Fibroblast of peridontal ligament (primary cell): ENCODE results near the gene NF1.

ENCODE experiments used
- DNase-seq: peaks from one replicate; pipeline ENCODE4 v3.0.0-alpha.2; 2010; ENCODE audit errors: extremely low read depth

NF1 gene

DNA sequence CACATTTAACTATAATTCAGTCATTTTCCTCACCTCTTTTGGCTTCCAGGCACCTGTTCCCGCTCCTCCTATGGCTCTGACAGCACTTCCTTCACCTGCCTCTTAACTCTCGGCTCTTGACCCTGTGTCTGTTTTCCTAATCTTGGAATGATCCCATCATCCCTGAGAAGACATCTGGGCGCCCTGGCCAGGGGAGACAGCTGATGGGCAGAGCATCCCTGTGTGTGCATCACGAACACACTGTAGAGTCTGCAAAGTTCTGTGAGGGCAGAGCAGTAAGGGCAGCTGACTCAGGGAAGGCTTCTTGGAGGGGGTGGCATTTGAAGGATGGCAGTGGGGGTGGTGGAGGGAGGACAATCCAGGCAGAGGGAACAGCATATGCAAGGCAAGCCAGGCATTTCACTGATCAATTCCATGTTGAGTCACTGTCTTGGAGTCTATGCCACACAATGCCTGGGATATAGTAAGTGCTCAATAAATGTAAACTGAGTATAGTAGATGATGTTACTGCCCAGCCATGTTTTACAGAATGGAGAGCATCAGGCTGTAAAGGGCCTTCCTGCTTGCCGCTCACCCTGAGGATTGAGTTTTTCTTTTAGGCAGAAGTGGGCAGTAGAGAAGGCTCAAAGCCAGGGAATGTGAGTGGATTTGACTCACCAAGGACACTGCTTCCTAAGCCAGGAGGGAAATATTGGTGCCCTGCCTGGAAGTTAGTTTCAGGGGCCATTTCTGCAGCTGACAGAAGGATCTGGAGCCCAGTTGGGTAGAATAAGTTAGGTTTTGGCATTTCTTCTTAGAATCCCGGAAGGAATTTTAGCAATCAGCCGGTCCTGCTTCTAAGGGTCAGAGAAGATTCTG is 290.9 kb downstream of the NF1 start:
- DNase-seq, result peak; percentile 27

DNA sequence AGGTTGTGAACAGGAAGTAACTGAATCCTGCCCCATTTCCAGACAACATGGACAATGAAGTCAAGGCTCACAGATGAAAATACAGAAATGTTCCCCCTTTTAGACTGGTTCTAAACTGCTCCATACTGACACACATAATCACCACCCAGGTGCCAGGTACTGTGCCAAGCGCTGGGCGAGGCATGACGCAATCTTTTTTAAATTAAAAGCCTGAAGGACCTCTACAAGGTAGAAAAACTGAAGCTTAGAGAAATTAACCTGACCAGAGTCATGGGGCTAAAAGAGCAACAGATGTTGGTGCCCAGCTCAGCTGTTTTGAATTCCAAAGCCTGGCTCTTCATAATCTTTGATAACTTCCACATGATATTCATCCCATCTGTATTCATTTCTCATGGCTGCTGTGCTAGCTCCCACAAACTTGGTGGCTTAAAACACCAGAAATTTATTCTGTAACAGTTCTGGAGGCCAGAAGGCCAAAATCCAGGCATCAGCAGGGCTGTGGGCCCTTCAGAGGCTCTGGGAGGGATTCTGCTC is 291.8 kb downstream of the NF1 start:
- DNase-seq, result peak; percentile 48

DNA sequence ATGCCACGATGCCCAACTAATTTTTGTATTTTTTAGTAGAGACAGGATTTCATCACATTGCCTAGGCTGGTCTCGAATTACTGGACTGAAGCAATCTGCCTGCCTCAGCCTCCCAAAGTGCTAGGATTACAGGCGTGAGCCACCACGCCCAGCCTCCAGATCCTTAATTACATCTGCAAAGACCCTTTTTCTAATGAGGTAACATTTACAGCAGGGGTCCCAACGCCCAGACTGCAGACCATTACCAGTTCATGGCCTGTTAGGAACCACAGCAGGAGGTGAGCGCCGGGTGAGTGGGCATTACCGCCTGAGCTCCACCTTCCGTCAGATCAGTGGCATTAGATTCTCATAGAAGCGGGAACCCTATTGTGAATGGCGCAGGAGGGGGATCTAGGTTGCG is 292.7 kb downstream of the NF1 start:
- no peak for DNase-seq

DNA sequence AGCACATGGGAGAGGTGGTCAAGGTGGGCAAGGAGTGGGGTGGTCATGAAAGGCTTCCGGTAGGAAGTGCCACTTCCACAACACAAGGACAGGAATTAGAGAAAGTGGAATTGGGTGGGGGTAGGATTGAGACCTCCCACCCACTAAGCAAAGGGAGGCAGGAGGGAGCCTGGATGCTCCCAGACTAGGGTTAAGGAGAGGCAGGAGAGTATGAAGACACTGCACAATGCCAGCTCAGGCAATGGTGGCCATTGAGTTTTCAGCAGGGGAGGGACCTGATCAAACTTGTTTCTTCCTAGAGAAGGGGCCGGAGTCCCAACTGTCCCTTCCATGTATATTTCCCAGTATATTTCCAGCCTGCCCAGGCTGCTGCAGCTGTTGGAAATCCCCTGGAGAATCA is 293.6 kb downstream of the NF1 start:
- no peak for DNase-seq

DNA sequence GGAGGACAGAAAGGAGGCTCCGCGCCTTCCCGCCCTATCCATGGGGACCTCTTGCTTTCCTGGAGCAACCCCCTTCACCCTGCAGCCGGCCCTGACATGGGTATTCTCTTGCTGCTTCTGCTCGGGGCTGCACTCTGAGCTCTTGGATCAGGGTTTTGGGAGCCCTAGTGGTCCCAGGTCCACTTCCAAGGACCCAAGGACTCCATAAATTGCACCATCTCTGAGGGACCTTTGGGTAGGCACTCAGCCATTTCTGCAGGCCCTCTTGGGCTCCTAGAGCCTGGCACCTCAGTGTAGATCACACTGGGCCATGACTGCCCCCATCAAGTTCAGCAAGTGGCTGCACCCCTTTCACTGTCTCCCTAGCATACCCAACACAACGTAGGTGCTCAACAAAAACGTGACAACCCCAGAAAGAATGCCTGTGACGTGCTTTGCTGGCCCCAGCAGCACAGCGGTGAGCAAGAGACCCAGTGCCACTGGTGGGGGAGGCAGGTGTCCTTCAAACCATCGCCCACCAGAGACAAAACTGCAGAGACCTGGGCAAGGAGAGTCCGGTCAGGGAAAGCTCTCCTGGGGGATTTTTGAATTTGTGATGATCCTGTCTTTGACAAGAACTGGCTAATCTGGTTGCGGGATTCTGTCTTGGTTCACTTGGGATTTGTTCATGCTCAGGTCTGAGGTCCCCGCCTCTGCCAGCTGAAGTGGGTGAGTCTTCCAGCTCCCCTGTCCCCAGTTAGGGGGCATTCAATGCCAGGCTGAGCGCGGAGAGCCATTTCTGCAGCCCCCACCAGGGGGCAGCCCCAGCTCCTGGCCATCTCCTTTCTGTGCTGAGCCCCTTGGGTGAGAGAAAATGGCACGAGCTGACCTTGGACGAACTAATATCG is 294.2 kb downstream of the NF1 start:
- DNase-seq, result no peak

DNA sequence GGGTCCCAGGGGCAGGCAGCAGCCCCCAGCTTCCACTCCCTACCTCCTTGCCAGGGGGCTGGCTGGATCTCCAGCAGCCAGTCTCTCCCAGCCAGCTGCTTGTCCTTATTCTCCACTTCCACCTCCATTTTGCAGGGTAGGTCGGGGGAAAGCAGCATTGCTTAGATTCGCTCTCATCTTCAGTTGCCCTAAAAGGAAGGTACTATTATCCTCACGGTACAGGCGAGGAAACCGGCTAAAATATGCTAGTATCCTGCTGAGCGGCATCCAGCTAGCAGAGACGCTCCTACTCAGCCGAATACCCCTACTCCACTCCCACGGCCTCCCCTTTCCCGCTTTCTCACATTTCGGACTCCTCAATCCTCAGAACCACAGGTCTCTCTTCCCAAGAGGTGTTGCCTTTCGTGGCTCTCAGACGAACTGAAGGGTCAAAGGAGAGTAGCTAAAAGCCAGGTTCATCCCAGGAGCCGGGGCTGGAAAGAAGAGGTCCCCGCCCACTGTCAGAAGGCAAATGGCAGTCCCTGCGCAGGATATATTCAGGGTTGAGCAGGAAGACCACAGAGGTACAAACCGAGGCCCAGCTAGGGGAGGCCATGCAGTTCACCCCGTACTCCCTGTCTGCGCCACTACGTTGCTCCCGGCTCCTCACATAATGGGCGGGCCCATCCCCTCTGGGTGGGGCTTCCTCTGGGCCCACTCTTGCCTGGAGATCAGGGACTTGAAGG is 295.0 kb downstream of the NF1 start:
- DNase-seq, result no peak

DNA sequence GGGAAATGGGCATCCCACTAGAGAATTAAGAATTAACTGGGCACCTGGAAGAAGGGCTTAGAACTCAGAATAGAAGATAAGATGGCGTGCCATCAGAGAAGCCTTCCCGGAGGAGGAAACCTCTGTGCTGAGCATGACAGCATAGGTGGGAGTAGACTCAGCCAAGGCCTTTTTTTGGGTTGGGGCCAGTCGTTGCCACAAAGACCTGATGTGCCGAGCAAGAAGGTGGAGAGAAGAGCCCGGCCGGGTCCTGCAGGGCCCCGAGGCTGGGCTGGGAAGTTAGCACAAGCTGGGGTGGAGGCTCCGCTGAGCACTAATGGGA is 295.6 kb downstream of the NF1 start:
- DNase-seq, result no peak

DNA sequence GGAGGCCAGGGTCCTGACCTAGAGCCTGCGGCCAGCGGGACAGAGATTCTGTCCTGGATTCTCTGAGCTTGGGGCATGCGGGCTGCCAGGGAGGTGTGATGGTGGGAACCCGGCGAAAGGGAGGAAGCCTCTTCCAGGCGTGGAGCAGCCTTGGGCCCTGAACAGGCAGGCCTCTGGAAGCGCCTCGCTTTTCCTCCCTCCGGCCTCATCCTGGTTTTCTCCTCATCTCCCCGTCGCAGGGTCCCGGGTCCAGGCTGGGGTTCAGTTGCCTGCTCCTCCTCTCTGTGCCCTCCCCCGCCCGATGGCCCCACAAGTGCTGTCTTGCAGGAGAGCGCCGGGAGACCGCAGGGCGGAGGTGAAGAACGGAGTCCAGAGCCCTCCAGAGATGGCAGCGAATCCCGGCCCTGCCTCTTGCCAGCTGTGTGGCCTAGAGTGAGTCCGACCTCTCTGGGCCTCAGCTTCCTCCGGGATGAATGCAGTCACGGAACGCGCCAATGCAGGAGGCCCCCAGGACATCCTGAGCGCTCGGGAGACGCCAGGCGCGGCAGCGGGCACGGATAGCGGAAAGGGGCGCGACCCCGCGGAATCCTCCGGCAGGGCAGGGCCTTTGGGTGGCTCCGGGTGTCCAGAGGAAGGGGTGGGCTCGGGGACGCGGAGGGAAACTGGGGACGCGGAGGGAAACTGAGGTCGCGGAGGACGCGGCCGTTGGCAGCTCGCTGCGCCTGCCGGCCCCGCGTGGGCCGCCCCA is 296.1 kb downstream of the NF1 start:
- no peak for DNase-seq

DNA sequence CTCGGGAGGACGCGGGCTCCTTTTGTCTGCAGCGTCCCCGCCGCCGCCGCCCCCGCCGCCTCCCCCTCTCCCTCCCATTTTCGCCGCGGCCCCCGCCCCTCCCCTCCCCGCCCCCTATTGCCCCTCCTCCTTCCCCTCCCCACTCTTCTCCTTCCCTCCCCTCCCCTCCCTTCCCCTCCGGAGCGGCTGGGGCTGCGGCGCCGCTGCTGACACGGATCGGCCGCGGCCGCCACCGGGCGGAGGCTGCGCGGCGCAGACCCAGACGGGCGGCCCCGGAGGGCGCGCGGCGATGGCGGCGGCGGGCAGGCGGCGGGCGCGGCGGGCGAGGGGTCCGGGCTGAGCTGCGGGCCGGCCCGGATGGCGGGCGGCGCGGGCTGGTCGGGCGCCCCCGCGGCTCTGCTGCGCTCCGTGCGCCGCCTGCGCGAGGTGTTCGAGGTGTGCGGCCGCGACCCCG is 296.7 kb downstream of the NF1 start, which contains the start of gene RAB11FIP4:
Gene RAB11FIP4 (plus strand): TSS at position 180 of the 454 bp plus-strand sequence. CDS start 178 bp downstream, at position 358.
- no peak for DNase-seq

DNA sequence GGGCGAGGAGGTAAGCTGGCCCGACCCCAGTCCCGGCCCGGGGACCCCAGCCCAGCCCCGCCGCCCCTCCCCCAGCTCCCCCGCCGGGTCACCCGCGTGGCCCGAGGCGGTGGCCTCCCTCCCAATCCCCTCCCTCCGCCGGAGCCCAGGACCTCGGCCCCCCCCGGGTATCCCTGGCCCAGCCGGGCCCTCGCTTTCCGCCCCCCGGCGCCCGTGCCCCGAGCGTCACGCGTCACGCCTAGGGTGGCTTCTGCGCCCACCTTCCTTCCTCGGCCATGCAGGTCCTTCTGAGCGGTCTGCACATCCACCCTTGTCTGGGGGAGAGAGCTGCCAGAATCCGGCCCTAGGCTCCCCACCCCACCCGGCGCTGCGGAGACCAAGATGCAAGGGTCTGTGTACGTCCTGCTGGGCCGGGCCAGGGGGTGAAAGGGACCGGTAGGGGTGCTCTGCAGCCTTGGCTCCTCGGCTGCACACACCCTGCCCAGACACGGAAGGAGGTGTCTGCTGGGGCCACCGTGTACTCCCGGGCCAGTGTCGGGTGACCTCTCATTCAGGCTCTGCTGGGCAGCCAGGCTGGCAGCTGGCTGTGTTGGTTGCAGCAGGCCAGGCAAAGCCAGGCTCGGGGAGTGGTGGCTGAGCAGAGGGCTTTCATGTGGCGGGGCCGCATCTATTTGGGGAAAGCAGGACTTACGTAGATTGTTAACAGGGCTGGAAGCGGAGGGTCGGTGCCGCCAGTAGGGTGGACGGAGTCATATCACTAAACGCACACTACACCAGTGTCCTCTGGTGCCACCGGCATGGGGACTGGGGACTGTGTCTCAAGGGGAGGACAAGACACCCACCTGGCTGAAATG is 297.5 kb downstream of the NF1 start:
- no peak for DNase-seq

DNA sequence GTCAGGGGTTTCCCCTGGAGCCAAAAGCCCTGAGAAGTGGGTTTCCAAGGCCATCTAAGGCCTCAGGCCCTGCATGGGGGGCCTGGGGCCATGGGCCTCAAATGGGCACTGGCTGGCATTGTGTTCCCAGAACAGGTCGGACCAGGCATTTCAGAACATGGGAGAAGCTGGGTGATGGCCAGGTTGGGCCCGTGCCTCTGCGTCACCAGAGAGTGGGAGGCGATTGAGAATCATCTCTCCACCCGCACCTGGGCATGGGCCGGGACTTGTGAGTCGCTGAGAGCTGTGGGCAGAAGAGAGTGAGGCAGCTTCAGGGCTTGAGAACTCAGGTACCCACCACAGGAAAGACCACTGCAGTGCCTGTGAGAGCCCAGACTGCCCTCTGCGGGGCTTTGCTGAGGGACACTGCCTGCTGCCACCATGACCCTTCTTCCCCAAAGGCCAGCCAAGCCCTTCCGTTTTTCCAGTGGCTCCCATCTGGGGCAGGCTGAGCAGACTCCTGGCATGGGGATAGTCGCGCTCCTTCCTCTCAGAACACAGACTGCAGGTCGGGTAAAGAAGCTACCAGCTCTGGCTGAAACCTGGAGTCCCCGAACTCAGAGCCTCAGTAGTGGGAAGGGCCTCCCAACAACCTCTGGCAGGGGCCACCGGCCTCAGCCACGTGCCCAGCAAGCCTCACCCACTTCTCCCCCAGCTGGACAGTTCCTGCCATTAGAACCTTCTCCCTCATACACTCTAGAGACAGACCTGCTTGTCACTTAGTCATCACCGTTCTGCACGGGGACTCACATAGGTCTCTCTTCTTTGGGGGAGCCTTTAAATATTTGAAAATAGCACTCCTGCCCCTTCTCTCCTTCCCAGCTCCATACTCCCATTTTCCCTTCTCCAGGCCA is 298.3 kb downstream of the NF1 start:
- DNase-seq, result no peak

DNA sequence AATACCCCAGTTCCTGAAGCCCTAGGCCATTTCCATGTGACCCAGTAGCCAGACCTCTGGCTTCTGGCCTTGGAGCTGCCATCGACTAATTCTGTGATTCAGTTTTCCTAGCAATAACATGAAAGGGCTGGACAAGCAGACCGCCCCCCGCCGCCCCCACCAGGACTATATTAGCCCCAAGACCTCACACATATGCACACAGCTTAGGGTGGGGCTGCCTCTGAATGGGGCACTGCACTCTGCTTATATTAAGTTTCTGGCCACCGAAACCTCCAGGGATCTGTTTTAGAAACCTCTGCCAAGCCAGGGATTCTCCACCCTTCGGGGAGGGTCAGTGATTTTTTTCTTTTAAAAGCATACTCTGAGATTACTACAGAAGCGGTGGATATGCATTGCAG is 299.0 kb downstream of the NF1 start:
- DNase-seq, result no peak

DNA sequence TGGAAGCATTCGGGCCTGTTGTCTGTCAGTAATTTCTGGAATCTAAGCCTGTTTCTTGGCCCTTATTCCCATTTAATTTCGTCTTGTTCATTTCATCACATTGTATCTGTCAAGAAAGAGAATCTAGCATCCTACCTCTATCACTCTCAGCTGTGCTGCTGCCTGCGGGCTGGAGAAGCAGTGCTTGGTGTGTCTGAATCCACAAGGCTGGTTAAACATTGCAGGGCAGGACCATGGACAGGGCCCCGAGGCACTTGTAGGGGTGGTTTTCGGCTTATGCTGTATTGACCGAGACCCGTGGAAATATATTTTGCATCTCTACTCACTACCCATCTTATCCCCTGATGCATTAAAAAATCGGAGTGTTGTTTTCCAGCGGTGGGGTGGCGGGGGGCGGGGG is 299.8 kb downstream of the NF1 start:
- peak; percentile 83 for DNase-seq

DNA sequence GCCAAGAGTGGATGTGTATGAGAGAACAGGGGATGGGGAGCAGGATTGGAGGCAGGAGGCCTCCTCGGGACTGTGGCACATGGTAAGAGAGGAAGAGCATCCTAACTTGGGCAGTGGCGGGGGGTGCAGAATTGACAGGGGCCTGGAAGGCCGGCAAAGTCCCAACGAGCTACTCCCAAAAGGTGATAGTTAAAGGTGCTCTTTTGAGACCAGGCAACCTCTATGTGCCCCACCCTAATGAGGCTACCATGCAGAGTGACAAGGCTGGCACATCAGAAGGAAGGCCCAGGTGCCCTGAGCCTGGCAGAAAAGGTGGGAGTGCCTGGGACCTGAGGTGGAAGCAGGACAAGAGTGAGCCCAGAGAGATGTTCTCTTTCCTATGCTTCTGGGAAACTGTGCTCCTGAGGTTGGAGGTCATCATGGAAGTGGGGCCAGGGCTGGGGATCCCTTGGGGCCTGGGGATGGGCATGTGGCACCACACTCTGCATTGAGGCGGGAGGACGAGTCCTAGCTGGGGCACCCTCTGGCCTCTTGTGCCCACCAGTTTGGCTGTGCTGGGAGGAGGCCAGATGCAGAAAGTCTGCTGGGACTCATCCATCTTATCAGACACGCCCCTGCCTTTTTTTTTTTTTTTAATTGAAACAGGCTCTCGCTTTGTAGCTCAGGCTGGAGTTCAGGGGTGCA is 302.6 kb downstream of the NF1 start:
- no peak for DNase-seq

DNA sequence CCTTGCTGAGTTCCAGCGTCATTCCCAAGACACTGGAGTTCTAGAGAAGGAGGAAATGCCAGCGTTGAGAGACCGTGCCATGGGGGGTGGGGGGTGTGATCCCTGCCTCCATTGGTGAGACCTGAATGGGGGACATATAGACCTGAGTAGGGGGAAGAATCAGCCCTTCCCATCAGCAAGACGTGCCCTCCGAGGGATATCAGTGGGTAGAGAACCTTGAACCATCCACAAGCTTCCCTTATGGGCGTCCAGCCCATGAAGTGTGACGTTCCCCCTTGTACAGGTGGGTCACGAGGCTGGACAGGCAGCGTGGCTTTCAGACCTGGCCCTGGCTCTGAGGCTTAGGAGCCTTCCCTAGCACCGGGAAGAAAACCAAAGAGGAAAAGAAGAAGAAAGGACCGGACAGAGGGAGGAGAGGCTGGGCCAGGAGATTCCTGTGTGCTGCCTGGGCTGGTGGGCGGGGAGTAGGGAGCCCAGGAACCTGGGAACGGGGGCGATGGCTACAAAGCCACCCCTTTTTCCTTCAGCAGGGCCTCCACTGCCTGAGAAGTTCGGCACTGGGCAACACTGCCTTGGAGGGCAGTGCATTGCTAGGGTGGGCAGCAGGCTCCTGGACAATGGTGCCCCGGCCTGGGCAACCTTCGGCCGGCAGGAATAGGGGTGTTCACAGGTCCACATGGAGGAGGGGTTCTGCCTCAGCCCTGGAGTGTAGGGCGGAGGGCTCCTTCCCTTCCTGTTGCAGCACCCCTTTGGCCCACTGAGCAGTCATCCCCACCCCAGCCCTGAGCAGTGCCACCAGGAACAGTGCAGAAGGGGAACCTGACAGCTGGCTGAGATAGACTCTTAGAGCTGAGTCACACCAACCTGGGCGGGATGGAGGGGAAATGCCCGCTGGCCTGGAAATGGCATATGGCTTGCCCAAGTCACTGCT is 303.9 kb downstream of the NF1 start:
- DNase-seq, result no peak

DNA sequence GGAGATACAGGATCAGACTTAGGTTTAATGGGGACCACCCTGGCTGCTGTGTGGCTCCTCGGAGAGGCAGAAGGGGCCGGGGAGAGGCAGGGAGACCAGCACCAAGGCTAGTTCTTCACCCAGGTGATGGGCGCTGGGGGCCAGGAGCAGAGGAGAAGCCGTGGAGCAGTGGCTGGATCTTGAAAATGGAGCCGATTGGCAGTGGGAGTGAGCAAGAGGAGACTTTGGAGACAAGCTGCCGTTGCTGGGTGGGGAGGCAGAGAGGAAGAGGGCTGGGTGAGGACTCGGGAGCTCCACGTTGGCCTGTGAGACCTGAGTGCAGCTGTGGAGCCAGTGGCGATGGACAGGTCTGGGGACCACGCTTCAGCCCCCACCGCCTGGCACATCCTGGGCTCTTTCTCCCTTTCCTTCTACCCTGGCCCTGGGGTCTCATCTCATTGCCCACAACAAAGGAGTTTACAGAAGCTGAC is 305.7 kb downstream of the NF1 start:
- DNase-seq, result no peak
